Neural progenitor cell (in vitro differentiated cells): ENCODE measurements around the gene ABCA7.

Experiments
- EZH2 ChIP-seq: fragments of 200-600 bp; sonication (generic); IDR thresholded peaks from 2 replicates; pipeline ENCODE4 v1.6.1; 2017; ENCODE audit warnings: antibody characterized with exemption, mild to moderate bottlenecking, moderate library complexity
- TF ChIP-seq, protein P1 (sequence below): fragments of 200-600 bp; sonication (generic); IDR thresholded peaks from 2 replicates; pipeline ENCODE4 v1.5.1; 2017; ENCODE audit warnings: antibody characterized with exemption, mild to moderate bottlenecking

DNA sequence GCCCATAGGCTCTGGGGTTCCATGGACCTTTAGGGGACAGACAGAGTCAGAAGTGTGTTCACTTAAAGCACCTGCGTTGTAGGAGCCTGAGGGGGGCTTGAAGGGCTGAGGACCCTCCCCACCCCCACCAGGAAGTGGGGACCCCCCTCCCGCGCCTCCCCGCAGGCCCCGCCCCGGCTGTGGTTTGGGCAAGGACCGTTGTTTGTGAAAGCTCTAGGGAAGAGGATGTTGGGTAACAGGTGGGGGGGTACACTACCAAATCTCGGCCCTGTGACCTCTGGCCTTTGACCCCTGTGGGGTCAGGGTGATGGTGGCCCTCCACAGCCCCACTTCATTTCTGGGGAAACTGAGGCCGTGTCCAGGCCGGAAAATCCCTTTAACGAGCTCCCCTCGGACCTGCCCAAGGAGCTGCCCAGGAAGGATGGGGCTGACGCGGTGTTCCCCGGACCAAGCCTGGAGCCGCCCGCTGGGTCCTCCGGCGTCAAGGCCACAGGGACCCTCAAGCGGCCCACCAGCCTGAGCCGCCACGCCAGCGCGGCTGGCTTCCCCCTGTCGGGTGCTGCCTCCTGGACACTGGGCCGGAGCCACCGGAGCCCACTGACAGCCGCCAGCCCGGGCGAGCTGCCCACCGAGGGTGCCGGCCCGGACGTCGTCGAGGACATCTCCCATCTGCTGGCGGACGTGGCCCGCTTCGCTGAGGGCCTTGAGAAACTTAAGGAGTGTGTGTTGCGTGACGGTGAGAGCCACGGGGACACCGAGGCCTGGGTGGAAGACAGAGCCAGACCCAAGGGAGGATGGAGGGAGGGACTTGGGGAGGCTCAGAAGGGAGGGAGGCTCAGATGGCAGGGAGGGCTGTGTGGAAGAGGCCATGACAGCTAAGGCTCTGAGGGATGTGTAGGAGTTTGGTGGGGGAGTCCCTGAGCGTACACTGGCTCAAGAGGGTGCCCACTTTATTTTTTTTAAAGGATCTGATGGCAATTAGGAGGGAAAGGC is 28.4 kb downstream of the ABCA7 start:
- no peak for TF ChIP-seq EZH2
- TF ChIP-seq, protein P1, sequence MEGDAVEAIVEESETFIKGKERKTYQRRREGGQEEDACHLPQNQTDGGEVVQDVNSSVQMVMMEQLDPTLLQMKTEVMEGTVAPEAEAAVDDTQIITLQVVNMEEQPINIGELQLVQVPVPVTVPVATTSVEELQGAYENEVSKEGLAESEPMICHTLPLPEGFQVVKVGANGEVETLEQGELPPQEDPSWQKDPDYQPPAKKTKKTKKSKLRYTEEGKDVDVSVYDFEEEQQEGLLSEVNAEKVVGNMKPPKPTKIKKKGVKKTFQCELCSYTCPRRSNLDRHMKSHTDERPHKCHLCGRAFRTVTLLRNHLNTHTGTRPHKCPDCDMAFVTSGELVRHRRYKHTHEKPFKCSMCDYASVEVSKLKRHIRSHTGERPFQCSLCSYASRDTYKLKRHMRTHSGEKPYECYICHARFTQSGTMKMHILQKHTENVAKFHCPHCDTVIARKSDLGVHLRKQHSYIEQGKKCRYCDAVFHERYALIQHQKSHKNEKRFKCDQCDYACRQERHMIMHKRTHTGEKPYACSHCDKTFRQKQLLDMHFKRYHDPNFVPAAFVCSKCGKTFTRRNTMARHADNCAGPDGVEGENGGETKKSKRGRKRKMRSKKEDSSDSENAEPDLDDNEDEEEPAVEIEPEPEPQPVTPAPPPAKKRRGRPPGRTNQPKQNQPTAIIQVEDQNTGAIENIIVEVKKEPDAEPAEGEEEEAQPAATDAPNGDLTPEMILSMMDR, result no peak
